HepG2 (cell line): ENCODE data around the gene VPS54. TPM values are rescaled to one million over a fixed set of nuclear protein-coding genes. Genes with fewer than 3 reads are reported as not detected.

Source experiments
- GLMP ChIP-seq: sonication (generic); formaldehyde crosslinking; IDR thresholded peaks from 2 replicates; pipeline ENCODE4 v1.9.0; 2021; ENCODE audit warnings: missing genetic modification reagents, mild to moderate bottlenecking, borderline replicate concordance
- GTF2F1 ChIP-seq: fragments of 150-350 bp; IDR thresholded peaks from 2 replicates; pipeline ENCODE4 v1.6.1; 2014; ENCODE audit warnings: low read length
- HHEX ChIP-seq: IDR thresholded peaks from 2 replicates; pipeline ENCODE4 v1.6.1; 2016; ENCODE audit warnings: control low read depth
- HOXA3 ChIP-seq: sonication (generic); formaldehyde crosslinking; IDR thresholded peaks from 2 replicates; pipeline ENCODE4 v1.5.0; 2020; ENCODE audit warnings: missing genetic modification reagents
- IKZF1 ChIP-seq: fragments of 450-650 bp; IDR thresholded peaks from 2 replicates; pipeline ENCODE4 v1.7.1; 2016
- ISX ChIP-seq: sonication (generic); formaldehyde crosslinking; conservative IDR thresholded peaks from 2 replicates; pipeline ENCODE4 v1.5.0; 2020; ENCODE audit warnings: missing genetic modification reagents
- KLF12 ChIP-seq: sonication (generic); formaldehyde crosslinking; IDR thresholded peaks from 2 replicates; pipeline ENCODE4 v1.4.0; 2020; ENCODE audit warnings: missing genetic modification reagents, borderline replicate concordance
- KMT2A ChIP-seq: sonication (generic); formaldehyde crosslinking; IDR thresholded peaks from 2 replicates; pipeline ENCODE4 v1.4.0; 2020; ENCODE audit warnings: missing genetic modification reagents
- MIXL1 ChIP-seq: IDR thresholded peaks from 2 replicates; pipeline ENCODE4 v1.6.1; 2016
- SOX13 ChIP-seq, 3 experiments: fragments of 450-650 bp in 1 of 3; sonication (generic) in 1 of 3; formaldehyde crosslinking in 1 of 3; IDR thresholded peaks in 2 of 3; conservative IDR thresholded peaks in 1 of 3; 2 replicates each; pipeline versions ENCODE4 v1.5.0 to v1.6.1; 2016 to 2020; ENCODE audit warnings: antibody characterized with exemption in 1 of 3, mild to moderate bottlenecking in 1 of 3, missing compliant biosample characterization in 1 of 3, missing genetic modification reagents in 1 of 3, moderate library complexity in 1 of 3
- TBP ChIP-seq: sonication (generic); formaldehyde crosslinking; IDR thresholded peaks from 2 replicates; pipeline ENCODE4 v1.5.0; 2020; ENCODE audit warnings: missing genetic modification reagents
- ZNF280B ChIP-seq: sonication (generic); formaldehyde crosslinking; IDR thresholded peaks from 2 replicates; pipeline ENCODE4 v1.5.0; 2020; ENCODE audit warnings: missing genetic modification reagents, mild to moderate bottlenecking, borderline replicate concordance
- ZNF337 ChIP-seq: sonication (generic); formaldehyde crosslinking; IDR thresholded peaks from 2 replicates; pipeline ENCODE4 v1.5.1; 2020; ENCODE audit warnings: missing genetic modification reagents, low read depth, mild to moderate bottlenecking, borderline replicate concordance
- ZNF354B ChIP-seq: sonication (generic); formaldehyde crosslinking; IDR thresholded peaks from 2 replicates; pipeline ENCODE4 v1.8.0; 2022; ENCODE audit warnings: mild to moderate bottlenecking, missing genetic modification reagents
- ZNF407 ChIP-seq: sonication (generic); formaldehyde crosslinking; IDR thresholded peaks from one replicate; pipeline ENCODE4 v1.5.1; 2020; ENCODE audit warnings: mild to moderate bottlenecking, missing genetic modification reagents; ENCODE audit errors: not compliant biosample characterization
- ZSCAN22 ChIP-seq: sonication (generic); formaldehyde crosslinking; IDR thresholded peaks from 2 replicates; pipeline ENCODE4 v1.4.0; 2020; ENCODE audit warnings: mild to moderate bottlenecking, missing genetic modification reagents
- polyA plus RNA-seq, 8 experiments: library from polyadenylated mRNA; depleted of rRNA in 3 of 8; stranded (reverse) in 7 of 8; unstranded in 1 of 8; fragments of >200 nt; fragmentation: Illumina TruSeq in 4 of 8; extraction: Trizol in 4 of 8; gene quantifications; 2 replicates each; pipeline versions ENCODE4 v1.2.1 to v1.2.3, GENCODE V29; 2011 to 2016; ENCODE audit warnings: low read depth in 4 of 8, missing spikeins in 1 of 8, mixed read lengths in 1 of 8; ENCODE audit not compliant: insufficient read depth in 1 of 8
- total RNA-seq, 5 experiments: library from RNA; depleted of rRNA; stranded (reverse); fragments of >200 nt; fragmentation: Illumina TruSeq; extraction: Trizol; gene quantifications; 2 replicates each; pipeline ENCODE4 v1.2.3, GENCODE V29; 2016; ENCODE audit warnings: low read depth in 1 of 5

Gene VPS54
- total and polyA plus RNA-seq, 2 of the 13 experiments (the other 11 are each of a cell fraction or from before 2014, with no cell fraction given): 64.7 to 77.5 TPM

GRCh38 chr2:64024259-64024949 is 5.2 kb upstream of the VPS54 start (continued):
- TF ChIP-seq ZNF280B (CRISPR knock-in tag): no peak
- no peak for TF ChIP-seq MIXL1 (CRISPR knock-in tag)
- no peak; the same call in 1 of the 2 replicates for TF ChIP-seq KMT2A (CRISPR knock-in tag)
- peak; percentile 62 for TF ChIP-seq HOXA3 (CRISPR knock-in tag)
- no peak for TF ChIP-seq ZNF354B
- no peak for TF ChIP-seq ZNF337
- TF ChIP-seq KLF12 (CRISPR knock-in tag): no peak
- TF ChIP-seq ZNF407 (CRISPR knock-in tag): no peak
- no peak for TF ChIP-seq IKZF1
- no peak for TF ChIP-seq GTF2F1
- TF ChIP-seq ISX: no peak
- peak; percentile 74 for TF ChIP-seq HHEX
- no peak for TF ChIP-seq ZSCAN22 (CRISPR knock-in tag)
- TF ChIP-seq SOX13 (IDR thresholded peaks at IDR 0.05): no peak
- TF ChIP-seq SOX13 (CRISPR knock-in tag; conservative IDR thresholded peaks at IDR 0.05 in 1 of 2, IDR thresholded peaks at IDR 0.05 in 1 of 2): peak; percentile 58 to 82; a peak in 2 of 4 replicates
- no peak for TF ChIP-seq GLMP (CRISPR knock-in tag)
- TF ChIP-seq TBP (CRISPR knock-in tag): no peak
